GM12864 (cell line): ENCODE measurements around the gene WWC2.

Experiments used
- DNase-seq: peaks from one replicate; pipeline ENCODE4 v3.0.0-alpha.2; 2011; ENCODE audit warnings: low read depth
- H3K4me3 ChIP-seq: 2 replicates; pipeline ENCODE4 v1.5.1; 2011; ENCODE audit warnings: mild to moderate bottlenecking, low read depth, low read length, control low read depth
- CTCF ChIP-seq: IDR thresholded peaks from 2 replicates; pipeline ENCODE4 v1.5.1; 2011; ENCODE audit warnings: low read depth, mild to moderate bottlenecking, moderate library complexity, low read length, control low read depth, inconsistent platforms; ENCODE audit errors: missing control alignments

Gene WWC2

DNA sequence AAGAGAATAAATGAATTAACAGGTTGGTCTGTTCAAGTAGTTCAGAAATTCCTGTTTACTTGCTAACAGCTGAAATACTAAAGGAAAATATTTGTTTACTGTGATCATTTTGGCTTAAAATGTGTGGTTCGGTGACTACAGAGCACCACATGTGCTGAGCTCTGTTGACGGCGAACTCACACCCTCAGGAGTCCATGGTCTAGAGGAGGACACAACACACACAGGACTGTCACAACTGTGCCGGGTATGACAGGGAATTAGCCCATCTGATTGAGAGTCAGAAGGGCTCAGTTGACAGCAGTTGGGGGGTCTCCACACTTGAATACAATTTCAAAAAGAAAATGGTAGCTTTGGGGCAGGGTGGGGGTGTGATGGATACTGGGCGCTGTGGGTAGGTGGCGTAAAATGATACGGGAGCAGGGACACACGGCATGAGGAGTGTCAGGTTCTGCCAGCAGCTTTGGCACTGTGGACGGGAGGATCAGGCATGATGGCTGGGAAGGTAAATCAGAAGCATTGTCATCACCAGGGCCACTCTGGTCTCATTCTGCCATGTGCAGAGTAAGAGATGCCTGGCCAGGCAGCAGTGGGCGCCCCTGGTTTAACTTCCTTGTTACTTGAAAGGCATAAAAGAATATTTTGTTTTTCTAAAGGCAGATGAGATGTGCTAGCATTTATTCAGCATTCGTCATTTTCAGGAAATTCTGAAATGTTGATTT lies 187.7 kb downstream of the WWC2 start:
- H3K4me3 ChIP-seq, result no peak overlapping the region
- DNase-seq, result no peak
- TF ChIP-seq CTCF, result no peak

GRCh38 chr4:183287309-183287659 lies 188.2 kb downstream of the WWC2 start:
- H3K4me3 ChIP-seq, result no peak overlapping the region
- no peak for DNase-seq
- no peak for TF ChIP-seq CTCF

DNA sequence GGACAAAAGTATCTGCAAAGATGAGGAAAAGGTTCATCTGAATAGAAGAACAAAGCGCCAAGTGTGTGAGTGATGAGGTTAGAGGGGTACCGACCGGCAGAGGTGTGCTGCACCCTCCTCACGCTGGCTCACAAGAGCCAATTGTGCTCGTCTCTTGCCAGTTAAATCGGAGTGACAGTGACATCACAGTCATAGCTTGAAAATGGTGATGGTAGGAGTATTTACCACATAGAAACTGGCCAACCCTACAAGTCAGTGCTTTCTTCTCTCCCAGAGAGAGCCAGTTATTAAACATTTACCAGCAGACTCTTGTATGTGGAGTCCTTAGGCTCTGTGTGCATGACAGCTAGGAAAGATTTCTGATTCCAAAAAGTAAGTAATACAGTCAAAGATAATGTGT lies 188.6 kb downstream of the WWC2 start:
- TF ChIP-seq CTCF, result no peak
- no peak overlapping the region for H3K4me3 ChIP-seq

DNA sequence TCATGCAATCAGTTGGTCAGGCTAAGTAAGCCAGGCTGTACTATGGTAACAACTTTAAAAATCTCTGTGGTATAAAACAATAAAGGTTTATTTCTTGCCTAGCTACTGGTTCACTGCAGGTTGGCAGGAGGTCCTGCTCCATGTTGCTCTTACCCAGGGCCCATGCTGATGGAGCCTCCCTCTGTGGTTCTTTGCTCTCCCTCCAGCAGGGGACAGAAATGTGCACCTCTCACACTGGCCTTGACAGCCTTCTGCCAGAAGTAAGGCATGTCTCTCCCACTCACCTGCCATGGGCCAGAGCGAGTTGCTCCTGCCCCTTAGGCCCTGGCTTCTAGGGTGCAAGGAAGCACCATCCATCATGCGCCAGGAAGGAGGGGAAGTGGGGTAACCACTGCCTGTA lies 189.9 kb downstream of the WWC2 start:
- DNase-seq, result no peak
- no peak overlapping the region for H3K4me3 ChIP-seq
- peak; percentile 20 for TF ChIP-seq CTCF

More for the DNA sequence above, 188.6 kb downstream of the WWC2 start:
- no peak for DNase-seq

- DNase-seq, result no peak
- H3K4me3 ChIP-seq, result no peak overlapping the region
- TF ChIP-seq CTCF, result no peak
Observed at GRCh38 chr4:183289688-183290087, 190.6 kb downstream of the WWC2 start.

- no peak overlapping the region for H3K4me3 ChIP-seq
- DNase-seq, result no peak
- TF ChIP-seq CTCF, result no peak
Observed at GRCh38 chr4:183291070-183291469, 192.0 kb downstream of the WWC2 start.

DNA sequence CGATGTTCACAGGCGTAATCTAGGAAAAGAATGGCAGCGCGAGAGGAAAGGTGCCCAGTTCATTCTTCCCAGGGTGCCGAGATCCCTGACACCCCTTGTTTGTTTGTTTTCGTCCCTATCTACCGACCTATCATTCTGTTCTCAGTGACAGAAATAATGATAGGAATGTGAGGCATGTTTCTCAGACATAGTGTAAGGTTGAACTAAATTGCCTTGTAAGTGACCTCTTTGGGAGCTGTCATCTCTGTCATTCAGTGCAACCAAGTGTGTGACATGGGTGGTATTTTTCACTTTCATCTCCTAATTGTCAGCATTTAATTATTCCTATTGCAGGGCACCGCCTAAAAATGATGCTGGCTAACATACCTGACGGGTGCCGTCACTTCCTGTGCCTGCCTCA lies 196.7 kb downstream of the WWC2 start:
- no peak for TF ChIP-seq CTCF
- DNase-seq, result no peak
- no peak overlapping the region for H3K4me3 ChIP-seq
